Limb (tissue), 2 donors: Measurements from ENCODE around the gene NR2F6.
"Not testable (repeated sequence)": the region's sequence is repeated elsewhere in the genome, so short reads cannot be mapped to it uniquely, and the experiment has no call there.

Experiments used
- DNase-seq, 2 donors: peaks; one replicate each; pipeline ENCODE4 v3.0.0-alpha.2; 2016; ENCODE audit errors: extremely low spot score in 2 of 2

The NR2F6 gene

DNA sequence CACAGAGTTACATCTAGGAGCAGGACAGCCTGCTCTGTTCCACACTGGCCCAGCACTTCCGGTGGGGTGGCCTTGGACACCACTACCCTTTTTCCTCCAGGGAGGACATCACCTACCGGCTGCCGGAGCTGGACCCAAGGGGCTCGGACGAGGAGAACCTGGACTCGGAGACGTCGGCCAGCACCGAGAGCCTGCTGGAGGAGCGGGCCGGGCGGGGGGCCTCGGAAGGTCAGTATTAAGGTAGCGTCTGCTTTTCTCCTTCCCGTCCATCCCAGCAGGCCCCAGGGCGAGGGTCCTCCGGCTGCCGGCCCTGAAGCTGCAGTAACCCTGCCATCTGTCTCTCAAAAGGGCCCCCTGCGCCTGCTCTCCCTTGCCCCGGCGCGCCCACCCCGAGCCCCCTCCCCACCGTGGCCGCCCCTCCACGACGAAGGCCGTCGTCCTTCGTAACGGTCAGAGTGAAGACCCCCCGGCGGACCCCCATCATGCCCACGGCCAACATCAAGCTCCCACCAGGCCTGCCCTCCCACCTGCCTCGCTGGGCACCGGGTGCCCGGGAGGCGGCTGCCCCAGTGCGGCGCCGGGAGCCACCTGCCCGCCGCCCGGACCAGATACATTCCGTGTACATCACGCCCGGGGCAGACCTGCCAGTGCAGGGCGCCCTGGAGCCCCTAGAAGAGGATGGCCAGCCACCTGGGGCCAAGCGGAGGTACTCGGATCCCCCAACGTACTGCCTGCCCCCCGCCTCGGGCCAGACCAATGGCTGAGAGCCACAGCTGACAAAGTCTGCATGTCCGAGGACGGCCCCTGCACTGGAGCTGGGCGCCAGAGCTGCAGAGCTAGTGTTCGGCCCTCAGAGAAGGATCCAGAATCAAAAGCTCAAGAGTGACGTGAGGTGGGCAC lies 33.9 kb downstream of the NR2F6 start:
- peak in 1 of 2 donors; percentile 25 for DNase-seq

DNA sequence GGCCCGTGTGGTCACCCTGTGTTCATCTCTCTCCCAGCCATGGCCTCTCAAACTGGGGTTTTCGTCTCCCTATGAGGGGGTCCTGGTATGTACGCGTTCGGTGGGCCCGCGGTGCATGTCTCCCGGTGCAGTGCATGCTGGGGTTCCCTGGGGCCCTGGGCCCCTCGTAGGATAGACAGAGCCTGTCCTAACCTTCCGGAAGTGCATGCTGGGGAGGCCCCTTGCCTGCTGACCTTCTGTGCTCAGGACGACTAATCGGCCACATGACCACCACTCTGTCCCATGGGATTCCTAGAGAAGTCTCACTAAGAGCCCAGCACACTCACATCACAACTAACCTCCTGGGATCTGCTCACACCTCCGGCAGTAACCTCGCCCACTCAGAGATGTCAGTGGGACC lies 35.4 kb downstream of the NR2F6 start:
- no peak for DNase-seq

DNA sequence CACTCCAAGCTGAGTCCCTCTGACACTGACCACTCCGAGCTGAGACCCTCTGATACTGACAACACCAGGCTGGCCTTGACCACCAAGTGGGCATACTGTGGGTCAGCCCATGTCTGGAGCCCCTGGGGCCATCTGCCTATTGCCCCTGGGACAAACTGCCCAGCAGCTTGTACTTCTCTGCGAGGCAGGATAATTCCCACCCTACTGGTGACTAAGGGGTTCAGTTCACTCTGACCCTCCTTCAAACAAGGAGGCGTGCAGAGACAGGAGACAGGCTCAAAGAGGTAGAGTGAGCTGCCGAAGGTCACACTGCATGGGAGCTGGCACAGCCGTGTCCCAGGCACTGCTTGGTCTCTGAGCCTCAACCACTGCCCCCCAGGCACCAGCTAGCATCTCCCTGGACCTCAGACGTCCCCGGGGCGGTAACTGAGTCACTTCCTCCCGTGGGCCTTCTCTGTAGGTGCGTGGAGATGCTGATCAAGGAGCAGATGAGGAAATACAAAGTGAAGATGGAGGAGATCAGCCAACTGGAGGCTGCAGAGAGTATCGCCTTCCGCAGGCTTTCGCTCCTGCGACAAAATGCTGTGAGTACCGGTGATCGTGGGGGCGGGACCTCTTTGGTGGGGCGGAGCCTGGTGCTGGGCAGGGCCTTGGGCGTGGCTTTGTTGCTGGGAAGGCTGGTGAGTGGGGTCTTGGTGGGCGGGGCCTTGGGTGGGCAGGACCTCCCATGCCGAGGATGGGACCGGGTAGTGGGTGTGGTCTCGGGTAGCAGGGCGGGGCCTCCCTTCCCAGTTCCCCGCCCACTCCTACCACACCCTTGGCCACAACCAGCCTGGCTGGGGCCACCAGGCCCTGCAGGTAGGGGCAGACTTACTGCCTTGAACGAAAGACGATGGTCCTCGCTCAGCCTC lies 36.3 kb downstream of the NR2F6 start:
- peak in 1 of 2 donors; percentile 18 for DNase-seq

DNA sequence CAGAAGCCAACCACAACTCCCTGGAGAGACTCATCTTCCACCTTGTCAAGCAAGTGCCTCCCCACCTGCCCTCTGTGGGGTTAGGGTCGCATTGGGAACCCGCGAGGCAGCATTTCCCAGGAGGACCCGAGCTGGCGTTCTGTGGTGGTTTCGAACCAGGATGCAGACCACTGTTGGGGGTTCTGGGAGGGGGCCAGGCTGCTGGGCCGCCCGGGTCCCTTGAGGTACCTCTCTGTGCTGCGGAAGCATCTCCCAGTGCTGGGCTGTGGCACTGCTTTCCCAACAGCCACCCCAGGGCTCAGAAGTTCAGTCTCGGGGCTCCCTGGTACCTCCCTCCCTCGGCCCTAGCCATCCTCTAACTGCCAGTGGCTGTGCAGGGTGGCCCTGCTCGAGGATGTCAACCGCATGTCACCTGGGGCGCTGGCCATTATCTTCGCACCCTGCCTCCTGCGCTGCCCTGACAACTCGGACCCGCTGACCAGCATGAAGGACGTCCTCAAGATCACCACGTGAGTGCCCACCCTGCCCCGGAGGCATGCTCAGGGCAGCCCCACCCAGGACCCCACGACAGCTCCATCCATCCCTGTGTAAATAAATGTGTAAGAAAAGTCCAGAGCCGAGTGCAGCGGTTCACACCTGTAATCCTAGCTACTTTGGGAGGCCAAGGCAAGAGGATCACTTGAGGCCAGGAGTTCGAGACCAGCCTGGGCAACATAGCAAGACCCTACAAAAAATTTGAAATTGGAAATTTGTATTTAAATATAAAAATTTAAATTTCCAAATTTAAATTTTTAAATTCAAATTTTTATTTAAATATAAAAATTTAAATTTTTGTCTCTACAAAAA lies 38.8 kb downstream of the NR2F6 start:
- DNase-seq, result no peak

DNA sequence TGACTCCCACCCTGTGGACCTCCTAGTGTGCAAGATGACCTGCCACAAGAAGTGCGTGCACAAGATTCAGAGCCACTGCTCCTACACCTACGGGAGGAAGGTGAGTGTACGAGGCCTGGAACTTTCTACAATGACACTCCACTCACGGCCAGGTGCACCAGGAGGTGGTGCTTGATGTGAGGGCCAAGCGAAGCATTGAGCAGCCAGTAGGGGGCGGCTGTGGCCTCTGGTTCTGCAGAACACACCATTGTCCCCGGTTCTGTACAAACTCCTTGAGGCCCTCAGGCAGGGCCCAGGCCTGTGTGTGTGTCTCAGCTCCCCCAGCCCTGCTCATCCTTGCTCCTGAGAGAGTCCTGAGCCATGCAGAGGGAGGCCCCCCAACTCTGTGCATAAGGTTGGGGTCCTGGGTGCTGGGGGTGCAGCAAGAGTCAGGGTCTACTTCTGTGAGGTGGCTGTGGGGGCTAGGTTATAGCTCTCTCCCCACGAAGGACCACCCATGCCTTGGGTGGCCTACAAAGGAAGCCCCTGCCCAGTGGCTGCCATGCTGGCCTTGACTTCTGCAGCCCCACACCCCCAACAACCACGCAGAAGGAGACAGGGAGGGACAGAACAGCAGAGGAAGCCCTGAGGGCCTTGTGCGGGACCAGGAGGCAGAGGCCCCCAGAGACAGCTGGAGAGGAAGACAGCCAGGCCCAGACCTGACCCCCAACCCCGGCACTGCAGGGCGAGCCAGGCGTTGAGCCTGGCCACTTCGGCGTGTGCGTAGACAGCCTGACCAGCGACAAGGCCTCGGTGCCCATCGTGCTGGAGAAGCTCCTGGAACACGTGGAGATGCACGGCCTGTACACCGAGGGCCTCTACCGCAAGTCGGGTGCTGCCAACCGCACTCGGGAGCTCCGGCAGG lies 40.2 kb downstream of the NR2F6 start:
- DNase-seq, result peak in 1 of 2 donors; percentile 62

DNA sequence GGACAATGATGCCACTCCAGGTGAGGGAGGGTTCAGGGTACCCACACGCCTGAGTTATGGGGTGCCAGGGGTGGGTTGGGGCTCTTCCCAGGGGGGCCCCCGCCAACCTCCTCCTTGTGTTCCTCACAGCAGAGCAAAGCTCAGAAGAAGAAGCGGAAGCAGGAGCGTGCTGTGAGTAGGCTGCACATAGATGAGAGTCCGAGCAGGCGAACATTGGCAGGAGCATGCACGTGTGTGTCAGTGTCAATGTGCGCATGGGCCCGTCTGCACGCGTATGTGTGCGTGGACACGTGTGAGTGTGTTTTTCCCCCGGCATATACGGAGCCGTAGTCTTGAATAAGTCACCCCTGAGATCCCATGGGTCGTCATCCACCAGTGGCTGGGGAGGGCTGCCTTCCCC lies 43.0 kb downstream of the NR2F6 start:
- DNase-seq, result no peak

DNA sequence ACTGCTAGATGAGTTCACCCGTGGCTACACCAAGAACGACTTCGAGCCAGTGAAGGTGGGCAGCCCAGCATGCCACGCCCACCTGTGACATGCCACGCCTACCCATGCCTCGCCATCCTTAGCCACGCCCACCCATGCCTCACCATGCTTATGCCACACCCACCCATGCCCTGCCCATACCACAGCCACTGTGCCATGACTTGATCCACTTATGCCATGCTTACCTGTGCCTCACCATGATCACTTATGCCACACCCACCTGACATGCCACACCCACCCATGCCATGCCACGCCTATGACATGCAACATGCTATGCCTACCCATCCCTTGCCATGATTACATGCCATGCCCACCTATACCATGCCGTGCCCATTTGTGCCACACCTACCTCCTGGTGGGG lies 43.5 kb downstream of the NR2F6 start:
- no peak for DNase-seq

DNA sequence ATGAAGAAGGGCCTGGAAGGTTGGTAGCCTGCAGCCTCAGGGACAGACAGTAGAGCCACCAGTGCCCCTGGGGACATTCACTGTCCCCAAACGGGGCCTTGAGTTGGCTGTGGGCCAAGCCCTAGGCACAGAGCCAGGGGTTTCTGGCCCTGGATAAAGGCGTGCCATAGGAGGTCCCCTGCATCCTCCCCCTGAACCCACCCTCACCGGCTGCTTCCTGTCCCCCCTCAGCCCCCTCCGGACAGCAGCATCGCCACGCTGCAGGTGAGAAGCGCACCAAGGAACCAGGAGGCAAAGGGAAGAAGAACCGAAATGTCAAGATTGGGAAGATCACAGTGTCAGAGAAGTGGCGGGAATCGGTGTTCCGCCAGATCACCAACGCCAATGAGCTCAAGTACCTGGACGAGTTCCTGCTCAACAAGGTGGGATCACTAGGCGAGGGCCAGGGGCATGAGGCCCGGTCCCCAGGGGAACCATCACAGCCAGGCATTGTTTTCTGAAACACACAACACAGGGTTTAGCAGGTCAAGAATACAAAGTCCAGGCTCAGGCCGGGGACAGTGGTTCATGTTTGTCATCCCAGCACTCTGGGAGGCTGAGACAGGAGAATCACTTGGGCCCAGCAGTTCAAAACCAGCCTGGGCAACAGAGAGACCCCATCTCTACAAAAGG lies 45.2 kb downstream of the NR2F6 start:
- no peak for DNase-seq

DNA sequence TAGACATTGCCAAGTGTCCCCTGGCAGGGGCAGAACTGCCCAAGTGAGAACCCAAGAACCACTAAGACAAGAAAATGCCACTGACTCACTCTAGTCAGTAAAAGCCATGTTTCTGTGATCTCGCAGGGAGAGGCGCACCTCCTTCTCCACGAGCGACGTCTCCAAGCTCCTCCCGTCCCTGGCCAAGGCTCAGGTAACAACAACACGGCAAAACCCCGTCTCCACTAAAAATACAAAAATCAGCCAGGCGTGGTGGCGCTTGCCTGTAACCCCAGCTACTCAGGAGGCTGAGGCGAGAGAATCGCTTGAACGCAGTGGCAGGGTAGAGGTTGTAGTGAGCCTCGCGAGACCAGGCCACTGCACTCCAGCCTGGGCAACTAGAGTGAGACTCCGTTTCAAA lies 48.1 kb downstream of the NR2F6 start:
- no peak for DNase-seq

DNA sequence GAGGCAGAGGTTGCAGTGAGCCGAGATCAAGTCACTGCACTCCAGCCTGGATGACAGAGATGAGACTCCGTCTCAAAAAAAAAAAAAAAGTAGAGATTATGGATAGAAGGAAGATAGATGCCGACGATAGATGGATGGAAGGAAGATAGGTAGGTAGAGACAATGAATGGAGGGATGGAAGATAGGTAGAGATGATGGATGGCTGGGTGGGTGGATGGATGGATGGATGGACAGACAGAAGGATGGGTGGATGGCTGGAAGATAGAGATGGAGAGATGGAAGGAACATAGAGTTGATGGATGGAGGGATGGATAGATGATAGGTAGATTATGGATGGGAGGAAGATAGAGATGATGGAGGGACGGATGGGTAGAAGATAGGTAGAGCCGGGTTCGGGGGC lies 49.1 kb downstream of the NR2F6 start:
- DNase-seq, result no peak

DNA sequence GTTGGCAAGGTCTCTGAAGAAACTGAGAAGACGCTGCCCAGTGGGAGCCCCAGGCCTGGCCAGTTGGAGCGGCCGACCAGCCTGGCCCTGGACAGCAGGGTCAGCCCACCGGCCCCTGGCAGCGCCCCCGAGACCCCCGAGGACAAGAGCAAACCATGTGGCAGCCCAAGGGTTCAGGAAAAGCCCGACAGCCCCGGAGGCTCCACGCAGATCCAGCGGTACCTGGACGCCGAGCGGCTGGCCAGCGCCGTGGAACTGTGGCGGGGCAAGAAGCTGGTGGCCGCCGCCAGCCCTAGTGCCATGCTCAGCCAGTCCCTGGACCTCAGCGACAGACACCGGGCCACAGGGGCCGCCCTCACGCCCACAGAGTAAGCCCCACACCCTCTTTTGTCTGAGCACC lies 50.6 kb downstream of the NR2F6 start:
- no peak for DNase-seq

DNA sequence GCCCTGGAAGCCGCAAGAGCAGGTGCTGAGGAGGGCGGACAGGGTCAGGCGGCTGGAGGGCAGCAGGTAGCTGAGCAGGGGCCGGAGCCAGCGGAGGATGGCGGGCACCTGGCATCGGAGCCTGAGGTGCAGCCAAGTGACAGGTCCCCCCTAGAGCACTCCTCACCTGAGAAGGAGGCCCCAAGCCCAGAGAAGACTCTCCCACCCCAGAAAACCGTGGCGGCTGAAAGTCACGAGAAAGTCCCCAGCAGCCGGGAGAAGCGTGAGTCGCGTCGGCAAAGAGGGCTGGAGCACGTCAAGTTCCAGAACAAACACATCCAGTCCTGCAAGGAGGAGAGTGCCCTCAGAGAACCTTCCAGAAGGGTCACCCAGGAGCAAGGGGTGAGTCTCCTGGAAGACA lies 51.1 kb downstream of the NR2F6 start:
- DNase-seq, result no peak

DNA sequence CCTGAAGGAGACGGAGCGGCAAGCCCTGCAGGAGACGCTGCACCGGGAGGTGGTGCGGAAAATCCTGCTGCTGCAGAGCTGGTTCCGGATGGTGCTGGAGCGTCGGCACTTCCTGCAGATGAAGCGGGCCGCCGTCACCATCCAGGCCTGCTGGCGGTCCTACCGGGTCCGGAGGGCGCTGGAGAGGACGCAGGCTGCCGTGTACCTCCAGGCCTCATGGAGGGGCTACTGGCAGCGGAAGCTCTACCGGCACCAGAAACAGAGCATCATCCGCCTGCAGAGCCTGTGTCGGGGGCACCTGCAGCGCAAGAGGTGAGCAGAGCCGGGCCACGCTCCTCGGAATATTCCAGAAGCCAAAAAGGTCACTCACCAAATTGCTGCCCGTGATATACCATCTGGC lies 53.0 kb downstream of the NR2F6 start:
- DNase-seq, result no peak

DNA sequence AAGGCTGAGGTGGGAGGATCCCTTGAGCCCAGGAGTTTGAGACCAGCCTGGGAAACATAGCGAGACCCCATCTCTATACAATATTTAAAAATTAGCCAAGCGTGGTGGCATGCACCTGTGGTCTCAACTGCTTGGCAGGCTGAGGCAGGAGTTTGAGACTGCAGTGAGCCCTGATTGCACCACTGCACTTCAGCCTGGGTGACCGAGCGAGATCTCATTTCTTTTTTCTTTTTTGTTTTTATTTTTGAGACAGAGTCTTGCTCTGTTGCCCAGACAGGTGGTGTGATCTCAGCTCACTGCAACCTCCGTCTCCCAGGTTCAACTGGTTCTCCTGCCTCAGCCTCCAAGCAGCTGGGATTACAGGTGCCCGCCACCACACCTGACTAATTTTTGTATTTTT lies 54.0 kb downstream of the NR2F6 start:
- not testable (repeated sequence) for DNase-seq

DNA sequence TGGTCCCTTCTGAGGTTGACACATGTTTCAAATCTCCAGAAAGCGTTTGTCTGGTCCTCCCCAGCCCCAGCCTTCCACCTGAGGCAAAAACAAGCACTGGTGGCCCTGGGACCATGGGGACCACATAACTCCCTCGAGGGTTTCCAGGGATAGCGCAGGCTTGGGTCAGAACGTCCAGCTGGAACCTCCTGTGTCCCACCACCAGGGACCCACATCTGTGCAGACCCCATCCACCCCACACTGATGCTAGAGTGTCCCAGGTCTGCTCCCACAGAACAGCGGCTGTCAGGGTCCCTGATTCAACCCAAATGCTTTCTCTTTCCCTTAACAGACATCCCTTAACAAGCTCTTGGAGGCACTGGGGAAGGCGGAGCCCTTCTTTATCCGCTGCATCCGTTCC lies 60.1 kb downstream of the NR2F6 start:
- DNase-seq, result no peak

DNA sequence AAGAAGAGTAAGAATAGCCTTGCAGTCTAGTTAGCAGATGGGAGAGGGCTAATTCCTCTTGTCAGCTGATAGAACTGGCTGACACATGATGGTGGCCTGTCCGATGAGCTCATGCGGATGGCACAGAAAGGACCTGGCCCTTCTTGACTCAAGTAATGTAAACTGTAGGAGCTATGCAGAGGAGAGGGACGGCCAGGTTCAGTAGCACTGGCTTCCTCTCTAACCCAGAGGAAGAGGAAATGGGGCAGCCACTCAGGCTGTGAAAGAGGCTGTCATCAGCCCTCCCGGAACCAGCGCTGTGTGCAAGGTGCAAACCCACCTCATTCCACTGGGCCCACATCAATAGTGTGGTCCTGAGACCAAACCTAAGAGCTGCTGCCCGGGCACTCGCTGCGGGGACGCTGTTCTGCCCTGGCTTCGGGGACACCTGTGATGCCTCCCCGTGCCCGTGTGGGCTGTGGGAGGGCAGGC lies 61.3 kb downstream of the NR2F6 start:
- DNase-seq, result no peak

DNA sequence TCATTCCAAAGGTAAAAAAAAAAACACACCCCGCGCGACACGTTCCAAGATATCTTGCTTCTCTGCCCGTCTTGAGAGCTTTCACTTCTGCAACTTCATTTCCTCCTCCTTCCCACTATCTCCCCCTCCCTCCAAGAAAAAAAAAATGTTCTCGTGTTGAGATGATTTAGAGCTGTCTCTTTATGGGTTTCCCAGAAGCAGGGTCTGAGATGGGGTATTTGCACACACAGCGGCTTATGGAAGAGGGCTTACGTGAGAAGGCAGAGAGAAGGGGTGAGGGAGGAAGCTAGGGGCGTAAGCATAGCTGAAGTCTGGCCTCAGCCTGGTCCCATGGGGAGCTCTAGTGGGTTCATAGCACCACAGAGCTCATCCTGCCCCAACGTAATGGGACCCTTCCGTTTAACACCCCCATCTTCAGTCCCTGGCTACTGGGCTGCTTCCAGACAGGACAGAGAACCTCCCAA lies 61.8 kb downstream of the NR2F6 start:
- peak in 1 of 2 donors; percentile 5 for DNase-seq

DNA sequence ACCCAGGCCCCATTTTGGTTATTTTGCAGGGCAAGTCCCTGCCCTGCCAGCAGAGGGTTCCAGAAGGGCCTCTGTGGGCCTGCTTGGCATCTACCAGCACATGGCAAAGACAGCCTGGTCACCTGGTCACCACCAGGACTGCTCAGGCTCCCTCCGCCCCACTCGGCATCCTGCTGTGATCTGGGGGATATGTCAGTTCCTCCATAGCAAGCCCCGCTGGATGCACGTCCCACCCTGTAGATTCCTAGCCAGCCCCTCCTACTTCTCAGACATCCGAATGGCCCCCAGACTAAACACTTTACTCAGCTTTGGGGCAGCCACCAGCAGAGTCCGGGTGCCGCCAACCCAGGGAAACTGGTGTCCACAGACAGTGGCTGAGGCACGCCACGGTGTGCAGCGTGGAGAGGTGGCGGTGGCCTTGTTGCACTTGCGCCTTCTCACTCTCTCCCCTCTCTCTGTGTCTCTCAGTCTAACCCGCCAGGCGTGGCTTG lies 62.4 kb downstream of the NR2F6 start:
- no peak for DNase-seq
